Cardiac muscle cell (in vitro differentiated cells and primary cell): ENCODE measurements around the gene NTRK3. TPM values are rescaled to one million over a fixed set of nuclear protein-coding genes. Genes with fewer than 3 reads are reported as not detected.
A peak's percentile ranks its signal among the peaks of the same experiment; 100 is the strongest.

Experiments
- DNase-seq, 2 donors: peaks; one replicate each; pipeline versions ENCODE4 v3.0.0 to v3.0.0-alpha.2; 2010 to 2017; ENCODE audit warnings: low read depth in 1 of 2, low spot score in 1 of 2
- H3K27ac ChIP-seq: fragments of 200-600 bp; sonication (generic); 2 replicates; pipeline ENCODE4 v1.5.1; 2016
- H3K27me3 ChIP-seq: fragments of 200-600 bp; sonication (generic); 2 replicates; pipeline ENCODE4 v1.6.0; 2016; ENCODE audit warnings: control low read depth
- H3K36me3 ChIP-seq: fragments of 200-600 bp; sonication (generic); 2 replicates; pipeline ENCODE4 v1.5.1; 2016; ENCODE audit warnings: control low read depth
- H3K4me1 ChIP-seq: fragments of 200-600 bp; sonication (generic); 2 replicates; pipeline ENCODE4 v1.8.1; 2017; ENCODE audit warnings: low read depth, mild to moderate bottlenecking, mixed run types
- H3K4me3 ChIP-seq: fragments of 200-600 bp; sonication (generic); 2 replicates; pipeline ENCODE4 v1.5.1; 2016; ENCODE audit warnings: mild to moderate bottlenecking
- H3K9me3 ChIP-seq: fragments of 200-600 bp; sonication (generic); 2 replicates; pipeline ENCODE4 v1.5.1; 2017; ENCODE audit warnings: low read depth, mild to moderate bottlenecking, control low read depth
- polyA plus RNA-seq: library from polyadenylated mRNA; unstranded; fragments of >200 nt; fragmentation: Nextera tagmentation; extraction: Ambion mirVana; gene quantifications from 2 replicates; pipeline ENCODE4 v1.2.1, GENCODE V29; 2016
- total RNA-seq: library from RNA; depleted of rRNA; stranded (reverse); fragments of >200 nt; gene quantifications from 2 replicates; pipeline ENCODE4 v1.2.3, GENCODE V29; 2016
- TF ChIP-seq, protein P1 (sequence below): IDR thresholded peaks from 2 replicates; pipeline ENCODE4 v1.5.1; 2012; ENCODE audit warnings: low read depth, mild to moderate bottlenecking, low read length

The NTRK3 gene
- total and polyA plus RNA-seq, 2 experiments from 2014 or later: 3.3 to 6.2 TPM

- Histone ChIP-seq H3K27ac (no peak overlapping the region), H3K36me3 (no peaks in the 10 kb centered on the region)
- TF ChIP-seq, protein P1, sequence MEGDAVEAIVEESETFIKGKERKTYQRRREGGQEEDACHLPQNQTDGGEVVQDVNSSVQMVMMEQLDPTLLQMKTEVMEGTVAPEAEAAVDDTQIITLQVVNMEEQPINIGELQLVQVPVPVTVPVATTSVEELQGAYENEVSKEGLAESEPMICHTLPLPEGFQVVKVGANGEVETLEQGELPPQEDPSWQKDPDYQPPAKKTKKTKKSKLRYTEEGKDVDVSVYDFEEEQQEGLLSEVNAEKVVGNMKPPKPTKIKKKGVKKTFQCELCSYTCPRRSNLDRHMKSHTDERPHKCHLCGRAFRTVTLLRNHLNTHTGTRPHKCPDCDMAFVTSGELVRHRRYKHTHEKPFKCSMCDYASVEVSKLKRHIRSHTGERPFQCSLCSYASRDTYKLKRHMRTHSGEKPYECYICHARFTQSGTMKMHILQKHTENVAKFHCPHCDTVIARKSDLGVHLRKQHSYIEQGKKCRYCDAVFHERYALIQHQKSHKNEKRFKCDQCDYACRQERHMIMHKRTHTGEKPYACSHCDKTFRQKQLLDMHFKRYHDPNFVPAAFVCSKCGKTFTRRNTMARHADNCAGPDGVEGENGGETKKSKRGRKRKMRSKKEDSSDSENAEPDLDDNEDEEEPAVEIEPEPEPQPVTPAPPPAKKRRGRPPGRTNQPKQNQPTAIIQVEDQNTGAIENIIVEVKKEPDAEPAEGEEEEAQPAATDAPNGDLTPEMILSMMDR: no peak
Observed at GRCh38 chr15:87817553-87817952, 439.0 kb downstream of the NTRK3 start.

DNA sequence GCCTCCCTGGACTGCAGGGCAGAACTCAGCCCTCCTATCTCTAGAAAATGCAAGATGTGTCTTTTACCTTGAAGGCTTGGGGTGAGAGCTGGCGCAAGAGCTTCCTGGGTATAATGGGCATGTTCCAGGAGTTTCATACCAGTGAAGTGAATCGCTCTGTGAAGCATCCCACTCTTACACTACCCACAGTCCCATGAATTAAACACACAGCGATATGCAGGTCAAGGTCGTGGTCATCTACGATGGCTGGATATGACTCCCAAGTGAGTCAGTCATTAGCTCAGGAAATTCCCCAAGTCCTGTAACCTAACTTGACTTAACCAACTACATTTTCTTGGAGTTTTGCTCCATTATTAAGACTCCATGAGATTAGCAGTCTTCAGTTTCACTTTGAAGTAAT, 439.7 kb downstream of the NTRK3 start:
- TF ChIP-seq, protein P1: no peak
- Histone ChIP-seq H3K4me1 (no peaks in the 10 kb centered on the region), H3K9me3 (no peaks in the 10 kb centered on the region), H3K27me3 (peaks cover 17% of the 10 kb centered on the region), H3K27ac (no peak overlapping the region), H3K4me3 (no peak overlapping the region), H3K36me3 (no peaks in the 10 kb centered on the region)
- DNase-seq: peak in 1 of 2 donors; percentile 73

More at GRCh38 chr15:87817553-87817952, 439.0 kb downstream of the NTRK3 start:
- Histone ChIP-seq H3K4me3 (no peak overlapping the region), H3K27me3 (peaks cover 17% of the 10 kb centered on the region), H3K4me1 (no peaks in the 10 kb centered on the region), H3K9me3 (no peaks in the 10 kb centered on the region)
- DNase-seq: no peak

DNA sequence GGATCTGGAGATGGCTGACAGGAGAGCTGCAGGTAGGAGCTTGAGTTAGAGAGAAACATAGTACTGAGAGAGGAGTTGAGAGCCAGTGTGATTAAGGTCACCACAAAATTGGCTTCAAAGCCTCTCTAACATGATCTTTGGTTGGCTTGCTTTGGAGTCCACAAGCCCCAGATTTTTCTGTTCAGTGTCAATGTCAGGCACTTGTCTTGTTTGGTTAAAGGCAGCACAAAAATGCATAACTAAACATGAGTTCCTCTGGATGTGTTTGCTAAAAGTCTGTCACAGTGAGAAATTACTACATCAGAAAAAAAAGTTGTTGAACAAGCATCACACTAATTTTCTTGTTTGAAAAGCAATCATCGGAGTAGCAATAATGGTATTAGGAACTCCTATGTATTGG, 440.5 kb downstream of the NTRK3 start:
- Histone ChIP-seq H3K27ac (no peak overlapping the region), H3K4me3 (no peak overlapping the region), H3K36me3 (no peaks in the 10 kb centered on the region), H3K4me1 (no peaks in the 10 kb centered on the region), H3K27me3 (peaks cover 12% of the 10 kb centered on the region), H3K9me3 (no peaks in the 10 kb centered on the region)
- DNase-seq: no peak
- TF ChIP-seq, protein P1: no peak

Other genes starting within 250 kb of the NTRK3 start
- 32.9 and 34.5 TPM in 2 replicates for gene MRPL46, start 210.6 kb upstream of the NTRK3 start, total RNA-seq
- gene MRPL46, start 210.6 kb upstream of the NTRK3 start, polyA plus RNA-seq: 59.4 and 72.1 TPM in 2 replicates
- 39.3 and 45.0 TPM in 2 replicates for gene MRPS11, start 211.0 kb upstream of the NTRK3 start, total RNA-seq
- gene MRPS11, start 211.0 kb upstream of the NTRK3 start, polyA plus RNA-seq: 78.6 and 95.2 TPM in 2 replicates